Pancreas (tissue), 10 donors: ENCODE results near the gene FRMD4A. TPM values are rescaled to one million over a fixed set of nuclear protein-coding genes. Genes with fewer than 3 reads are reported as not detected.

ENCODE experiments used
- ATAC-seq, 4 donors: fragments of 200-7000 bp; cut with Tn5 transposase; one replicate each; pipeline versions ENCODE4 v1.8.0 to v1.9.1; 2020; ENCODE audit warnings: mild to moderate bottlenecking in 4 of 4, moderate library complexity in 4 of 4
- DNase-seq, 6 donors: peaks; one replicate each; pipeline ENCODE4 v3.0.0-alpha.2; 2020
- FAIRE-seq: peaks from 2 replicates; lab custom pipeline; 2012; peaks lifted over from hg19 to GRCh38; lab: Jason Lieb, UNC
- H3K27ac ChIP-seq, 4 donors: fragments of 200-600 bp; sonication (generic); 1 replicate in 3 of 4; 2 replicates in 1 of 4; pipeline versions ENCODE4 v1.5.0 to v1.8.0; 2020
- H3K27me3 ChIP-seq, 4 donors: fragments of 200-600 bp; one replicate each; pipeline ENCODE4 v1.8.0; 2021
- H3K36me3 ChIP-seq, 3 donors: fragments of 200-600 bp; sonication (generic) in 1 of 3; one replicate each; pipeline versions ENCODE4 v1.5.0 to v1.8.0; 2020 to 2021
- H3K4me1 ChIP-seq, 3 donors: fragments of 200-600 bp; one replicate each; pipeline ENCODE4 v1.8.0; 2021
- H3K4me3 ChIP-seq, 4 donors: fragments of 200-600 bp; sonication (generic) in 2 of 4; one replicate each; pipeline versions ENCODE4 v1.5.0 to v1.8.0; 2020 to 2021
- H3K9me3 ChIP-seq, 4 donors: fragments of 200-600 bp; one replicate each; pipeline ENCODE4 v1.8.0; 2021
- WGBS, 2 donors: extraction: QIAGEN DNeasy Blood & Tissue Kit; methylation state at CpG; one replicate each; pipeline ENCODE4 v1.1.7; 2013; 5-methylcytosine and 5-hydroxymethylcytosine counted together
- intact Hi-C, 3 donors: fragments of 100-400 bp; cut with DNase I; formaldehyde crosslinking; loops; one replicate each; pipeline versions ENCODE4 v1.11.1 to v1.14.2; 2022
- polyA plus RNA-seq, 2 donors: library from polyadenylated mRNA; stranded (reverse); fragments of 200-250 nt; gene quantifications; one replicate each; pipeline ENCODE4 v1.2.3, GENCODE V29; 2013
- total RNA-seq, 6 donors: library from RNA; stranded (reverse); fragmentation: NEBNext Ultra II Directional in 4 of 6; extraction: Animal tissue kit (Norgen Biotek cat#: 25700) in 4 of 6; gene quantifications; one replicate each; pipeline versions ENCODE4 v1.2.1 to v1.2.4, GENCODE V29; 2021 to 2023
- TF ChIP-seq, protein P1 (sequence below), 4 donors: fragments of 200-600 bp; sonication (generic) in 3 of 4; IDR thresholded peaks; one replicate each; pipeline versions ENCODE4 v1.5.0 to v1.8.0; 2021; ENCODE audit warnings: antibody characterized with exemption in 4 of 4
- donor health status: healthy with polysubstance abuse.
- donor health status: DM: no; HTN: no; CAD: no; lungs with moderate emphysema.
- donor health status: DM: no; HTN: no; CAD: no.
- donor health status: control.
- donor health status: control.
- donor health status: Bipolar disorder and iron deficiency.
- donor health status: DM: yes; HTN: yes; CAD: no.
- donor health status: DM: no; HTN: no; CAD: no.
- donor health status: DM: no; HTN: no; CAD: no.
- donor health status: DM: yes; HTN: yes; CAD: no.

Gene FRMD4A
- total and polyA plus RNA-seq, 8 donors: 13.5 to 27.5 (median 18.7) TPM

DNA sequence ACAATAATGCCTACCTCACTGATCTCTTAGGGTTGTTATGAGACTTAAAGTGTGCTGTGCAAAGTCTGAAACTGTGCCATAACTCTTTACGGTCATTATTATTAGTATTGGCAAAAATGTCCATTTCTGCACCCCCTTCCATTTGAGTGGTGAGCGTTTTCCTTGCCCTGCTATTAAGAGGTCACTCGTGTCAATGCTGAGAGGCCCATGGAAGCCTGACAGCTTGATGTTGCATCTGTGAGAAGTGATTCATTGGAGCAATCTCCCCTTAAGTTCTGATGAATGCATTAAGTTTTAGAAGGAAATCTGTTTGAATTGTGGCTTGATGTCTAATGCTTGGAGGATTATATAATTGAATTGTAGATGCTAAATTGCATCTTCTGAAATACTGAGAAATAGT lies 253.3 kb downstream of the FRMD4A start:
- FAIRE-seq: no peak
- Histone ChIP-seq H3K4me3 (no peak overlapping the region), H3K36me3 (no peaks in the 10 kb centered on the region), H3K27me3 (no peaks in the 10 kb centered on the region), H3K9me3 (no peaks in the 10 kb centered on the region), H3K27ac (no peak overlapping the region), H3K4me1 (peaks cover 0 to 7% (median 5%) of the 10 kb centered on the region in 3 donors)
- intact Hi-C loops: no loop called here
- no peak for DNase-seq
- ATAC-seq: no peak
- TF ChIP-seq, protein P1, sequence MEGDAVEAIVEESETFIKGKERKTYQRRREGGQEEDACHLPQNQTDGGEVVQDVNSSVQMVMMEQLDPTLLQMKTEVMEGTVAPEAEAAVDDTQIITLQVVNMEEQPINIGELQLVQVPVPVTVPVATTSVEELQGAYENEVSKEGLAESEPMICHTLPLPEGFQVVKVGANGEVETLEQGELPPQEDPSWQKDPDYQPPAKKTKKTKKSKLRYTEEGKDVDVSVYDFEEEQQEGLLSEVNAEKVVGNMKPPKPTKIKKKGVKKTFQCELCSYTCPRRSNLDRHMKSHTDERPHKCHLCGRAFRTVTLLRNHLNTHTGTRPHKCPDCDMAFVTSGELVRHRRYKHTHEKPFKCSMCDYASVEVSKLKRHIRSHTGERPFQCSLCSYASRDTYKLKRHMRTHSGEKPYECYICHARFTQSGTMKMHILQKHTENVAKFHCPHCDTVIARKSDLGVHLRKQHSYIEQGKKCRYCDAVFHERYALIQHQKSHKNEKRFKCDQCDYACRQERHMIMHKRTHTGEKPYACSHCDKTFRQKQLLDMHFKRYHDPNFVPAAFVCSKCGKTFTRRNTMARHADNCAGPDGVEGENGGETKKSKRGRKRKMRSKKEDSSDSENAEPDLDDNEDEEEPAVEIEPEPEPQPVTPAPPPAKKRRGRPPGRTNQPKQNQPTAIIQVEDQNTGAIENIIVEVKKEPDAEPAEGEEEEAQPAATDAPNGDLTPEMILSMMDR (IDR thresholded peaks at IDR 0.05): no peak
- 75 to 85% methylated on average over 3 of the region's 3 CpGs for WGBS, 2 donors

DNA sequence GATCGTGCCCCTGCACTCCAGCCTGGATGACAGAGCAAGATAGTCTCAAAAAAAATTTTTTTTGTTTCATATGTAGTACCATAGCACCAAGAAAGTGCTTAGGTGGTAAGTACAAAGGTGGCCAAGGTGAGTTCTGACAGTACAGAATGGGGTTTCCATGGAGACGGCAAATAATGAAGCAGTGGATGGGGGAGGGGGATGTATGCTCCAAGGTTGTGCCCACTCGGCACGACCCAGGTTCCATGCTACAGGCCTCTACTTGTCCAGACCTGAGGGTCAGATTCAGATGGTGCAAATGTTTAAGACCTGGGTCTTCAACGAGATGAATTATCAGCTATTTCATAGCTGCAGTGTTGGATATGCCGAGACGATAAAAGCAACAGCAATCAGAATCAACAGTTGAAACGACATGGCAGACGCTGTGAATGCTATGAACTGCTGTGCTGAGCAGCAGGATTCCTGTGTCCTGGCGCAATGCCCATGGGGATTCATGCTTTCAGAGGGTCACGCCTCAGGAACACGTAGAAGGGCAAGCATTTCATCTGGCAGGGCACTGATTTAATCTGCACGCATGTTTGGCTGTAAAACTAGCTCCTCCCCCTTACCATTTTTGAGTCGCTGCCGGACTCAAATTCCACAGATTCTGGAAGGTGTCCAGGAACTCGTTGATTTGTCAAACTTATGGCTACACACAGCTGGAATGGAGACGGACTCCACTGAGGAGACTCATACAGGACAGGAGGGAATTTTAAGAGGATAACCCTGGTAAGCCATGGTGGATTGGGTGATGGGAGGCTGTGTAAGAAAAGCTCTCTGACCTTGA lies 256.5 kb downstream of the FRMD4A start:
- WGBS, 2 donors: 17 to 20% methylated on average over 17 of the region's 17 CpGs
- peak; percentile 66 for FAIRE-seq
- H3K4me3 ChIP-seq: peak overlapping the region in 2 of 4 donors; percentile 8 to 17

DNA sequence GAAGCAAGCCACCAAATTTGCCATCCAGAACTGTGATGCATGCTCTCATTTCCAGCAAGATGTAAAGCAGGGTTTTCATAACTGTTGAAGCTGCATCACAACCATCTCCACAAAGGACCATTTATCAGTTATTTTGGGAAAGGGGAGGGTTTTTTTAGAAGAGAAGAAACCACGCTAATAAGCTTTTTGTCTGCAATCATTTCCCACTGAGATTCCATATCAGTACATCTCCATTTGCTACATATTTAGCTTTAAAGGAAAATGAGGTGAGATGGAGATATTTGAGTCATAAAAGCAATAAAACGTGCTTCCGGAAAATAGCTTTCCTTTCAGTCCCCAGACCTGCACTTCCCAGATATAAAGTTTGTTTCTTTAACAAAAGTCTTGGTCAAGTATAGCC lies 258.2 kb downstream of the FRMD4A start:
- peaks cover 0 to 7% (median 5%) of the 10 kb centered on the region in 3 donors for H3K4me1 ChIP-seq
- no peak overlapping the region for H3K27ac ChIP-seq
- H3K9me3 ChIP-seq: no peaks in the 10 kb centered on the region
- H3K36me3 ChIP-seq: no peaks in the 10 kb centered on the region
- no peaks in the 10 kb centered on the region for H3K27me3 ChIP-seq
- TF ChIP-seq, protein P1 (IDR thresholded peaks at IDR 0.05): no peak
- ATAC-seq (no peak), FAIRE-seq (no peak), DNase-seq (no peak)
- intact Hi-C loops: no loop called here
- H3K4me3 ChIP-seq: no peak overlapping the region
- WGBS, 2 donors: 90 to 92% methylated on average over 3 of the region's 3 CpGs

More for the DNA sequence above, 256.5 kb downstream of the FRMD4A start:
- TF ChIP-seq, protein P1 (IDR thresholded peaks at IDR 0.05): no peak
- peak; percentile 73 to 85 (median 80) for DNase-seq
- peak; percentile 83 to 93 (median 92) for ATAC-seq
- intact Hi-C loops: no loop called here
- Histone ChIP-seq H3K36me3 (no peaks in the 10 kb centered on the region), H3K27ac (peak overlapping the region in 3 of 4 donors; percentile 36 to 56 (median 50)), H3K4me1 (peaks cover 0 to 7% (median 5%) of the 10 kb centered on the region in 3 donors), H3K27me3 (no peaks in the 10 kb centered on the region), H3K9me3 (no peaks in the 10 kb centered on the region)

DNA sequence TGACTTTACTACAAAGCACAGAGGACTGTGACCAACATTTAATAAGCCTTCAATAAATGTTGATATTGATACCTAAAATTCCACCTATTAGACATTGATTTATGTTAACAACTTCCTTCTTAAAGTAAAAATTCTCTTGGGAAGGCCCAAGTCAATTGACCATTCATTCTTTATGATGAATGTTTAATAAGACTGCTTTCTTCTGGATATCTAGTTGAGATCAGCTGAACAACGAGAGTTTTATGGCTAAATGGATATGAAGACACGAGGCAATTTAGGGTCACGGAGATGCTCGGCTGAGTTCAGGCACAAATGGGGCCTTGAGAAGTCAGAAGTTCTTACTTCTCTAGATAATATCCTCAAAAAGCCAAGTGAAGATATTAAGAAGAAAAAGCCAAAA lies 258.8 kb downstream of the FRMD4A start:
- Histone ChIP-seq H3K9me3 (no peaks in the 10 kb centered on the region), H3K4me3 (no peak overlapping the region), H3K27ac (no peak overlapping the region), H3K36me3 (no peaks in the 10 kb centered on the region), H3K4me1 (peaks cover 0 to 7% (median 5%) of the 10 kb centered on the region in 3 donors), H3K27me3 (no peaks in the 10 kb centered on the region)
- WGBS, 2 donors: 90 to 92% methylated on average over 4 of the region's 4 CpGs
- TF ChIP-seq, protein P1 (IDR thresholded peaks at IDR 0.05): no peak
- DNase-seq (no peak), FAIRE-seq (no peak), ATAC-seq (no peak)
- intact Hi-C loops: no loop called here
